ENCODE results near the gene CCDC185.
A peak's percentile ranks its signal among the peaks of the same experiment; 100 is the strongest.

The CCDC185 gene

DNA sequence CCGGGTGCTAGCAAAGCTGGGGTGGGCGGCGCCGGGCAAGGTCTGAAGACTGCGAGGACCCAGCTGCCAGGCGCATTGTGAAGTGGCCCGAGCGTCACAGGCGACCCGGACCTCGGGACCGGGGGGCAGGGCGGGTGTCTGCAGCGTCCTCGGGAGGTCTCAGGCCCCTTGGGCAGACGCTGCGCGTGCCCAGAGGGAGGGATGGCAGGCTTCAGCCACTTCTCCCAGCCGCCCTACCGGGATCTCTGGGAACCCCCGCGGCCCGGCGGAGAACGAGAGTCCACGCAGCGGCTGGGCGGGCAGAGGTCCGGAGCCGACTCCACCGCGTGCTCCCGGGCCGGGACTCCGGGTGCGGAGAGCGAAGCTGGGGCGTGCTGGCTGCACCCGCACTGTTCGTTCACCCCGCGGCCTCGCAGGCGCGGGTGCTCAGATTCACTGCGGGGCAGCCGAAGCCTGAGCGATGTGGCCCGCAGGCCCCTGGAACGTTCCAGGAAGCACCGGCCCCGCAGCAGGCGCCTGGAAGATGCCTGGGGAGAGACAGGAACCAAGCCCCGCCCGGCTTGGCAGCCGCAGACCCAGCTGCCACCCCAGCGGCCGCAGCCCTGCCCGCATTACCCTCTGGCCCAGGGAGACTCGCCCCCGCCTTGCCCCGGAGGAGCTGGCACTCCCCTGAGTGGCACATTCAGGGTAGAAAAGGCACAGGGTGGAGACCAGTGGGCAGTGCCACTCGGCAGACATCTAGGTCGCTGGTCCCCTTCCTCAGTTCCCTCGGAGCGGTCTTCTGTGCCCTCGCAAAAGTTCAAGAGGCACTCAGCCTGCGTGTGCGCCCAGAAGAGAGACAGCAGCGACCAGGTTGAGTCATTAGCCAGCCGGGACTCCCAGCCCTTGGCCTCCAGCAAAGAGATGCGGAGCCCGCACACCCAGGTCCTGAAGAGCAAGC, at the start of gene CCDC185:
TSS of gene CCDC185 (plus strand) at position 141 of the 940 bp plus-strand sequence. CDS start at position 202, 61 bp downstream.
- DNase-seq = no peak

DNA sequence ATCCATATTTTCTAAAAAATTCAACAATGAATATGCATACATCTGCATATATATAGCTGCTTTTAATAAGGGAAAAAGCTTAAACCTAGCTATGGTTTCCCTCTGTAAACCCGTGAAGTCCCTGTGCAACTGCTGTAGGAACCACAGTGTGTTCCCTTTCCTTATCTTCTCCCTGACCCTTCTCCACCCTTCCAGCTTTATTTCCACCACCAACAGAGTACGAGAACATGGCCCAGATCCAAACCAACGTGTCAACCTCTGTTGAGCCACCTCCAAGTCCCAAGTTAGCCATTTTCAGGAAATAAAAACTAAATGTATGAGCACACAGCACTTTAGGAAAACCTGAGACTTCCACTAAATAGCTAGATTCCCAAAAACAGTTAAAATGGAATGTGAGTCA, 49.5 kb upstream of the CCDC185 start:
- no peak for DNase-seq

GRCh38 chr1:223344491-223344890, 48.7 kb upstream of the CCDC185 start:
- peak; percentile 25 for DNase-seq

GRCh38 chr1:223345720-223346119, 47.5 kb upstream of the CCDC185 start:
- no peak for DNase-seq

- DNase-seq = no peak
These were observed 46.9 kb upstream of the CCDC185 start for GRCh38 chr1:223346311-223346710.

- DNase-seq = no peak
These were observed 45.6 kb upstream of the CCDC185 start for GRCh38 chr1:223347583-223347982.

- DNase-seq = no peak
These were observed 44.8 kb upstream of the CCDC185 start for GRCh38 chr1:223348439-223348838.

GRCh38 chr1:223349241-223349640, 44.0 kb upstream of the CCDC185 start:
- DNase-seq = no peak

DNA sequence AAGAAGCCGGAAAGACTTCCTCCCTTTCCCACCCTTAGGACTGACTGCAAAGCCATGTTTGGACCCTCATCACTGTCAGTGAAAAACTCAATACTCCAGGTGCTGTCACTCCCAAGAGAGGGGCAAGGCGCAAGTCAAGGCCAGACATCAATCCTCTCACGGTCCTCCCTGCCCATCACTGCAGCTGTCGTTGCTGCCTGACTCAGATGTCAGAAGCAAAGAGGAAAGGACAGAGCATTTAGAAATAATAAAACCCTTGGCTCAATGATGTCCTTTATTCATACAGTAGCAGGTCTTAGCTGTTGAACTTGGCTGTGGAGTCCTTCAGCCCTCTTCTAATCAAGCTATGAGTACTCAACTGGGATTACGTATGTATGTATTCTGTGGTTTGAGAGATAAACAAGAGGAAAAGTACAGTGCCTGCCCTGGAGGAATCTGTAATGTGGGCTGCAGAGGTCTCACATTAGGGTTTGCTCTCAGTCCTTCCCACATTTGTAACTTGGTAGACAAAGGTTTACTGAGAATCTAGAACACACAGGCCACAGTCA, 42.8 kb upstream of the CCDC185 start:
- DNase-seq = no peak

DNA sequence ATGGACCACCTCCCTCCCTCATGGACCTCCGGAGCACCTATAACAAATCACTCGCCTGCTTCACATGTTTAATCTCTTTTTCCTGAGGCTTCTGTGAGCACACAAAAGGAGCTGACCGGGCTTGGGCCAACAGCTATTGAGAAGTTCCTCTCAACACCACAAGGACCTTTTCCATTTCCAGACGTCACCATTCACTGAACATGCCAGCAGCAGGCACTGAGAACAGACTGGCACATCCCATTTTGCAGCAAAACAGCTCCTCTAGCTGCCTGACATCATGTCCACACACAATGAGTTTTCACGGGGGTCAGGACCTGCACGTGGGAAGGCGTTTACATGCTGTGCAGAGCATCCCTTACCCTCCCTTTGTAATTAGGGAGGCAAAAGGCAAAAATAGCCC, 40.3 kb upstream of the CCDC185 start:
- no peak for DNase-seq

DNA sequence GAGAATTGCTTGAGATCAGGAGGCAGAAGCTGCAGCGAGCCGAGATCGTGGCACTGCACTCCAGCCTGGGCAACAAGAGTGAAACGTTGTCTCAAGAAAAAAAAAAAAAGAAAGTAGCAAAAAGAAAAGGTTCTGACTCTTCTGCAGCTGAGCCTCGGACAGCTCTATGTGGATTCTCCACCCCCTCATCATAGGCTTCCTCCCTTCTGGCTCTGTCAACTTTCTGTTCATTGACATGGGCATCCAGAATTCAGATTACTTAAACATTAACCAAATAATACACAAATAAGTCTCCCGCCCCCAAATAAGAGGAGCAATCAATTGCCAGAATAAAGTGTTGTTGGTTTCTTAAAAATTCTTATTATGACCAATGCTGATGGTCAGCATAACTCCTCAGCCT, 39.3 kb upstream of the CCDC185 start:
- no peak for DNase-seq

GRCh38 chr1:223355699-223356098, 37.5 kb upstream of the CCDC185 start:
- DNase-seq = no peak

DNA sequence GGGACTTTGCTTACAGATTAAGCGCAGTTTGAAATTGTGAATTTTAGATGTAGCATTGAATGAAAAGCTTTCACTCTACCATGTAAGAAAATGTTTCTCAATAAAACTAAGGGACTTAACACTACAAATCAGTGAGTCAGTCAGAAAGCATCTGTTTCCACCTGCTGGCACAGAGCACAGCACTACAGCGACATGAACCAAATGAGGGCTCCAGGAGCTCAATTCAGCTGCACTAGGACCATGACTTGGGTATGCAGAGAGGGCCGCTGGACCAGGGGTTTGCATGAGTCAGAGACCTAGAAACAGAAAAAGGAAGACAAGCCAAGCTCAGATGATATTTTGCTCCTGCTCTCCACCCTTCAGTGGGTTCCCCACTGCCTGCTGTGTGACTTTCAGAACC, 34.4 kb upstream of the CCDC185 start:
- no peak for DNase-seq

GRCh38 chr1:223363057-223363855, 30.0 kb upstream of the CCDC185 start:
- DNase-seq = peak; percentile 13

DNA sequence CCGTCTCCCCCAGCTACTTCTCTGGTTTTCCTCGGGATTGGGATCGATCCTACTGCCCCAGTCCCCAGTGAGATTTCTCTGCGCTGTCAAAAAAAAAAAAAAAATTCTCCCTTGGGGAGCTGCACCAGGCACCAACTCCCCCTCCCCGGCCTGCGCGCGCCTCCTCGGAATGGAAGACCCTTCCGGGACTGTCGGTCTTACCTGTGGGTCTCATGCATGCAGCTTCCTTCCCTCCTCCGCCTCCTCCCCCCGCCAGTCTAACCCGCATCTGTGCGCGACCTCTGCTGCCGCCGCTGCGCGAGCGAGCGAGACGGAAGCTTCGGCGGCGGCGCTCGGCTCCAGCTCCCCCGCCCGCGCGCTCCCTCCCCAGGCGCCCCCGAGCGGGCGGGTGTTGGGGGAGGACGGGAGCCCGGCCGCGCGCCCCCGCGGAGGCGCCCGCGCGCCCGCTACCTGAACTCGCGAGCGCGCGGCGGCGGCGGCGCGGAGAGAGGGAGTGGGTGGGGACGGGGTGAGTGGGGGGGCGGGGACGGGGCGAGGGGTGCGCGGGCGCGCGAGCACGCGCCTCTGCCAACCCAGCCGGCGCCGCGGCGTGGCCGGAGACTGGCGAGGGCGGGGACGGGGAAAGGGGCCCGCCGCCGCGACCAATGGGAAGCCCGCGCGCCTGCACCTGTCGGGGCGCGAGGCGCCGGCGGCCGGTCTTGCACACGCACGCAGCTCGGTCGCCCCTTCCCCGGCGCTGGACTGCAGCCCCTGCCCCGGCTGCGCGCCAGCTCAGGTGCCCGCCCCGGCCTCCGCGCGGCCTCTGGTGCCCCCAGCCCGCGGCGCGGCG, 29.1 kb upstream of the CCDC185 start, which contains the start of gene SUSD4:
TSS of gene SUSD4 (minus strand) at position 321 of the 829 bp plus-strand sequence. CDS start 751 bp downstream, outside the sequence.
- DNase-seq = peak; percentile 55

- peak; percentile 59 for DNase-seq
These were observed 28.4 kb upstream of the CCDC185 start for GRCh38 chr1:223364685-223365382.

DNA sequence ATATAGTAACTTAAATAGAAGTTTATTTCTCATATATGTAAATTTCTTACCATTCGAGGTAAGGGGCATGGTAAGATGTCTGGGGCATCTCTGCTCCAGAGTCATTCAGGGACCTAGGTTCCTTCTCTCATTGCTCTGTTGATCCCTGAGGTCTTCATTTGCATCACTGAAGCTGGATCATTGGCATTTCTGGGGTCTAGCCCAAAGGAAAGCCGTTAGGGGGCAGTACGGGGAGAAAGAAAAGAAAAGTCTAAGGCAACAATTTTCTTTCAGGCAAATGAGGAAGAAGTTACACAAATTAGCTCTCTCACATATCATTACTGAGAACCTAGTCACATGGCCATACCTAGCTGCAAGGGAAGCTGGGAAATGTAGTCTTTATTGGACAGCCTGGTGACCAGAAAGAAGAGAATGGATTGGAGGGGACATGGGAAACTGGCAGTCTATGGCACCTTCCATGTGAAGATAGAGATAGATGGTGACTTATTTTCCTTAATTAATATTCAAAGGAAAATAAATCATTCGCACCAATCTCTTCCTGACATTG, 19.1 kb upstream of the CCDC185 start:
- DNase-seq = no peak

DNA sequence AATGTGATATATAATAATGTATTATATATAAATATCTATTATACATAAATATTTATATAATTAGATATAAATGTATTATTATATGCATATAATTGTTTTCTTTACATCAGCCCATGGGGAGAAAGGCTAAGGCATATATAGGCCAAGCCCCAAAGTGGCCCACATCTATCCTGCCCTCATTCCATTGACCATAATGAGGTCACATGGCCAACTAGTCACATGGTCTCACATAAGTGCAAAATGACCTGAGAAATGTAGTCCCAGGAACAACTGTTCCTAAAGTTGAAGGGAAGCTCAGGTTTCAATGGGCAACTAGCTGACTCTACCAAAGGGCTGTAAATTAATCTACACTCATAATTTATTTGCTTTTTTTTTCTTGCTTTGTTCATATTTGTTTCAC, 14.5 kb upstream of the CCDC185 start:
- DNase-seq = no peak

DNA sequence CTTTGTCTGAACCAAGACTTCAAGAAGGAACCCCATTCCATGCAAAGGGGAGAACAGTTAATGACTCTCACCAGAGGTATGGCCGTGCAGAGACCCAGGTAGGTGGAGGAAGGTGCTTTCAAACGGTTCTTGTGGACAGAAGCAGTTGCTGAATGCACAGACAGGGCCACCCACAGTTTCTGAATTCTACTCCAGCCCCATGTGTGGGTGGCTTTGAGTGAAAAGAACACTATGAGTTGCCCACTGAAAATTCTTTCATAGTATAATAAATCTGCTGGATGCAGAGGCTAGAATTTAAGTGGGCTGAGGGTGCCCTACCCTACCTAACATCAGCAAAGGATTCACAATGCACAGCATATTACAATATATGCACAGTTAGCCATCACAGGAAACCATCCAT, 7.2 kb upstream of the CCDC185 start:
- DNase-seq = no peak

GRCh38 chr1:223390618-223391017, 2.6 kb upstream of the CCDC185 start:
- no peak for DNase-seq

GRCh38 chr1:223394242-223394641, 1.0 kb downstream of the CCDC185 start:
- DNase-seq = no peak

DNA sequence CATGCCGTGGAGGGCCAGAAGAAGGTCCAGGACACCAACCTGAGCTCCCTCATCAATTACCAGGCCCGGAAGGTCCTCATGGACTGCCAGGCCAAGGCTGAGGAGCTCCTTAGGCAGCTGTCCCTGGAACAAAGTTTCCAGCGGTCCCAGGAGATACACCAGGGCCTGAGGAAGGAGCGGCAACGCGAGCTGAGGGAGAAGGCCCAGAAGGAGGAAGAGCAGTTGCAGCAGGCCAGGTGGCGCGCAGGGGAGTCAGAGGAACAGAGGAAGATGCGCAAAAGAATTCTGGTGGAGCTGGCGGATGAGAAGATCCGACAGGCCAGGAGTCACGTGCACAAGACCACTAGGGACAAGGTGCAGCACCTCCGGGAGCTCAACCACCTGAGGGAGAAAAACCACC, 1.5 kb downstream of the CCDC185 start:
- DNase-seq = no peak

All from hematopoietic multipotent progenitor cell treated with erythropoietin and hydrocortisone succinate and interleukin-3 and kit ligand, for 4 days (in vitro differentiated cells).